Medulla oblongata (tissue), 1 donor: Measurements from ENCODE around the gene INTS4.
"Not testable (repeated sequence)": the region's sequence is repeated elsewhere in the genome, so short reads cannot be mapped to it uniquely, and the experiment has no call there.

Experiments
- DNase-seq: peaks from one replicate; pipeline ENCODE4 v3.0.0-alpha.2; 2015; ENCODE audit errors: extremely low spot score

The INTS4 gene

DNA sequence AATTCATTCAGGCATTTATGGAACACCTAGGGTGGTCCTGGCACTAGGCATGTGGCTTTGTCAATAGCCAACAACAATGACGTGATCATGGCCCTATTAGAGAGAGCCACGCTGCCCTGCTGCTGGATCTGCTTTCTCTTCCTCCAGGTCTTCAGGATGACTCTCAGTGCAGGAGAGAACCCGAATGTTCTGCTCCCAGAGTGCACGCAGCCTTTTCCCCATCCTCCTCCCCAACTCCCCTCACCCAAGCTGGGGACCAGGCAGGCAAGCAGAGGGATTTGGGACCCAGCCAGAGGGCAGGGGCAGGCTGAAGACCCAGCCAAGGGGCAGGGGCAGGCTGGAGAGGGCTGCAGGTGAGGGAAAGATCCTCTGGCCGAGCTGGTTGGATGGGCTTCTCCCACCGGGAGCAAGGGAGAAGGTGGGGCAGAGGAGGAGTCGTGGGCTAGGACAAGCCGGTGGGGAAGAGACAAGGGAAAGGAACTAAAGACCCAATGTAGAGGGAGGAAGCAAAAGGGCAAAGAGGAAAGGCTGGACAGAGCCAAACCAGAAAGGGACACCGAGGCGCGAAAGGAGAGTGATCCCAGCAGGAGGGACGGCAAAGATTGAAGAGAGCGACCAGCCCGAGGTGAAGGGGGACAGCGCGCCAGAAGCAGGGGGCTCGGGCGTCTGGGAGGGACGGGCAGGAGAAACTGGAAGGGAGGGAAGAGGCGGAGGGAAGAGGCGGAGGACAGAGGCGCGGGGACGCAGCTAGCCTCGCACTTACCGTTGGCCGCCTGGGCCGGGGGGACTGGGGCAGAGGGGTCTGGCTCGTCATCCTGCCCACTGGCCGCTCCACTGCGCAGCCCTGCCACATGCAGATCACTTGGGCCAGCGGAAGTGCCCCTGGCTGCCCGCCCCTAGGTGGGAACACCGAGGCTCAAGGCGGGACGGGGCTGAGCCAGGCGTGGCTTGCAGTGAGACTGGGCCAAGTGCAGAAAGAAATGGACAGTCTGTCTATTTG lies 28.2 kb upstream of the INTS4 start, which contains the start of gene KCTD14:
Gene KCTD14 (minus strand): TSS at position 880 of the 1,000 bp plus-strand sequence. CDS start 27 bp downstream, at position 853.
- DNase-seq, result no peak

DNA sequence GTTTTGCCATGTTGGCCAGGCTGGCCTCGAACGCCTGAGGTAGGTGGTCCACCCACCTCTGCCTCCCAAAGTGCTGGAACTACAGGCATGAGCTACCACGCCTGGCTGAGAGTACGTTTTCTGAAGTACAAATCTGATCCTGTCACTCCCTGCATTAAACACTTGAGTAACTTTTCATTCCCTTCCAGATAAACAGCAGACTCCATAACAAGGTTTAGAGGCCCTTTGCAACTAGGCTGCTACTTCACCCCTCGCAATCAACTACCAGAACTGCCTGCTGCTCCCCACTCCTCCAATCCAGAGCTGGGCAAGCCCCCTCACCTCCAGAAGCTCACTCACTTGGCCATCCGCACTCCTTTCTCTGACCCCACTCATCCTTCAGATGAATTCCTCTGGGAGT lies 27.1 kb upstream of the INTS4 start:
- DNase-seq, result no peak

DNA sequence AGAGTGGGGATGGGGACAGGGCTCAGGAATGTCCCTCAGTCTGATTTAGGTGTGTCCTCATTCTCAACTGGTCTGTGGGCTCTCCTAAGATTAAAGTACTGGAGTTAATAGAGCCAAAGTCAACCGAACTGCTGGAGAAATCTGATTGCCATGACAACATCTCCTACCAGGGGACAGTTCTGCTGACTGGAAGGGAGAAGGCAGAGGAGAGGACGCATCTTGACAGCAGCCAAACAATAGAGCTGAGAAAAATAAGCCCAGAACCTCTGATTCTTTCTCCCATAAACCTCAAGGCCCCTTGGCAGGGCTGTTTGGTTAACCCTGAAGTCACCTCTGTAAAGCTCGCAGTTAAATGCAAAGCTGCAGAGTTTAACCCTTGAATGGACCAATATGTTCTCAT lies 25.8 kb upstream of the INTS4 start:
- DNase-seq, result no peak

DNA sequence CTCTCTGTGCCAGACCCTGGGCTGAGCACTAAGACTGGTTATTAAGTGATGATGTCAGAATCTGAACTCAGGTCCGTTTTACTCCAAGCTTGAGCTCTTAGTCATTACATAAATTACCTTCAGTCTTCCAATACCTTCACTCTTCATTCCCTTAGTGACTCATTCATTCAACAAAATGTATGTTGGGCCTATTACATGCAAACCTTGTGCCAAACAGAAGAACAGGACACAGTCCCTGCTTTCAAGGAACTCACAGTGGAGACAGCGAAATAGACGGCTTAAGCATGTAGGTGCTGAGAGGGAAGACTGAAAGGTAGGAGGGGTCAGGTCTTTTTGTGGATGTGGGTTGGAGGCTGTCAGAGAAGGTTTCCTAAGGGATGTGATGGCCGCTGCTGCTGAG lies 25.3 kb upstream of the INTS4 start:
- DNase-seq, result no peak

DNA sequence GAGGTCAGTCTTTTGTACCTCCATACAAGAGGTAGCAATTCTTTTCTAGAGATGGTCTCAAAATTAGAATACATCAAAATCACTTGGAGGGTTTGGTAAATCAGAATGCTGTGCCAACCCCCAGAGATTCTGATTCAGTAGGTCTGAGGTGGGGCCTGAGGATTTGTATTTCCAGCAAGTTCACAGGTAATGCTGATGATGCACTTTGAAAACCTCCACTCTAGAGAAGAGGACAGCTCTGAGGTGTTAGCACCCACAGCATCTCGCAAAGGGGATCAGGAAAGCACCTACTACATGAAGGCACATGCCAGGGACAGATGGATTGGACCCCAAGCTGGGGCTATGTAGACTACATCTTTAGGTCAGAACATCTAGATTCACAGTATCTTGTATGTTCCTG lies 21.4 kb upstream of the INTS4 start:
- DNase-seq, result no peak

DNA sequence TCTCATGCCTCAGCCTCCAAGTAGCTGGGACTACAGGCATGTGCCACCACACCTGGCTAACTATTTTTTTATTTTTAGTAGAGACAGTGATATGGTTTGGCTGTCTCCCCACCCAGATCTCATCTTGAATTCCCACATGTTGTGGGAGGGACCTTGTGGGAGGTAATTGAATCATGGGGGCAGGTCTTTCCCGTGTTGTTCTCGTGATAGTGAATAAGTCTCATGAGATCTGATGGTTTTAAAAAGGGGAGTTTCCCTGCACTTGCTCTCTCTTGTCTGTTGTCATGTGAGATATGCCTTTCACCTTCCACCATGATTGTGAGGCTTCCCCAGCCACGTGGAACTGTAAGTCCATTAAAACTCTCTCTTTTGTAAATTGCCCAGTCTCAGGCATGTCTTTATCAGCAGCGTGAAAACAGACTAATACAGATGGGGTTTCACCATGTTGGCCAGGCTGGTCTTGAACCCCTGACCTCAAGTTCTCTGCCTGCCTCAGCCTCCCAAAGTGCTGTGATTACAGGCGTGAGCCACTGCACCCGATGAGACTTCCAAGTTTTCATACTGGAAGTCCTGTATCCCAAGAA lies 20.6 kb upstream of the INTS4 start:
- DNase-seq, result not testable (repeated sequence)

DNA sequence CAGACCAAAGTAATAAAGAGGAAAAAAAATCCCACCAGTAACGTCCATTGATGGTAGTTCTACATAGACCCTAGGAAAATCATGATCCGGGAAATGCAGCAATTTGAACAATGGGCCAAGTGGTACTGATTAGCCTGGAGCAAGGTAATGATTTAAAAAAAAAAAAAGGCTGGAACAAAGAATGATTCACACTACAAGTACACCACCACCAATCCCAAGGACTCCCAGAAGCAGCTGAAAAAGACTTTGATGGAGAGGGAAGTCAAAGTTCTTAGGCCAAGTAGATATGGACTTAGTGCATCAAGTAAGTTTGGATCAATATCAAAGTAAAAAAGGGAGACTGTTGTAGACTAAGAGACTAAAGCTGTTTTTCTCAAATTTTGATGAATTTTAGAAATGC lies 16.8 kb upstream of the INTS4 start:
- no peak for DNase-seq

DNA sequence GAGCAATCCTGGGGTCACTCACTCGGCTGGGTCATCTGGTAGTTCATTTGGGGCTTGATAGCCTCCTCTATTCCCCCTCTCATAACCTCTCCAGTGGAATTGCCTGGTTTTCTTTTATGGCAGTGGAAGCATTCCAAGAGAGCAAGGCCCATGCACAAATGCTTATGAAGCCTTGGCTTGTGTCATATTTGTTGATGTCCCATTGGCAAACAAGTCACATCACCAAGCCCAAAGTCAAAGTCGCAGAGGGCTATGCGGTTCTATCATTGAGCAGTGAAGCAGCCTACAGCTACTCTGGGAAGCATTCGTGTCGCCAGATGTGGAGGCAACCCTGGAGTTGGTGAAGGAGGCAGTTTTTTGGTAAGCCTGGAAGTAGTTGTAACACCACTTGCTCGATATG lies 16.3 kb upstream of the INTS4 start:
- DNase-seq, result no peak

DNA sequence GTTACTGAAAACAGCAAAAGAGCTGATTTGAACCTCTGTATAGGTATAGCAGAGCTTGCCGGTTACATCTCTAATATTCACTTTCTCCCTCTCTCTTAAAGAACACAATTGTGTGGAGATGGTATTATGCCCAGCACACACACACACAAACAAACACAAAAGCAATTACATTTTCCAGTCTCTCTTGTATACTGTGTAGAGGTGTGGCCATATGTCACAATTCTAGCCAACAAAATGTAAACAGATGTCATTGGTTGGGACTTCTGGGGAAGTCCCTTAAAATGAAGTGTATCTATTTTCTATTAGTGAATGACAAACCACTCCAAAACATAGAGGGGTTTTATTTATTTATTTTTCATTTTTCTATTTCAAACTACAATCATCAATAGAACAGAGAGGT lies 15.8 kb upstream of the INTS4 start:
- no peak for DNase-seq

DNA sequence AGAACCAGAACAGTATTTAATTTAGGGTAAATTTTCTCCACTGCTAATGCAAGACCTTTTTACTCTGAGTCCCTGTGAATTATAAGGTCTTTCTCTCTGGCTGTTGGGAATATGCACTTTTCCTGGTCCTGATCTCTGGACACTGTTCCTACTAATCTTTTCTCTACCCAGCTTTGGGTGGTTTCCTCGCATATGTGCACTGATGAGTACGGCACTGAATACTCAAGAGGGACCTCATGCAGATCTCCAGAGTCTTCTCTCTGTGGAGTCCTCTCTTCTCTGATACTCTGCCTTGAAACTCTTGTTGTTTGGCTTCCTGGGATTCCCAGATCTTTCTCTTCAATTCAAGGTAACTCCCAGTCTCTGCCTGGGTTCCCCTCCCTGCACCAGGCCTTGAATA lies 14.6 kb upstream of the INTS4 start:
- DNase-seq, result no peak

DNA sequence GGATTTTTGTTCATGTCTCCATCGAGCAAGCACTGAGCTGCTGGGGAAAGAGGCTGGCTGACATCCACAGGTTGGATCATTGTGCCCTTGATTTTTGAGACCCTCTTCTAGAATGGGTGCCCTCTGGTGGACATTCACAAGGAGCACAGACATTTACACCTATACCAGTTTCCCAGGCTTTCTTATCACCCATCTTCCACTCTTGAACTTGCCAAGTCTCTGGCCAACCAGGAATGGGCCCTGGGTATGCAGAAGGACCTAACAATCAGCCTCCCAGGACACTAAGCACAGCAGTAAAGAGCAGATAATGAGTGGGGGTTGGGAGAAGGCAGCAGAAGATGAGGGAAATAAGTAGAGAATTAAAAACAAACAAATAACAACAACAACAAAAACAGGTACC lies 5.7 kb upstream of the INTS4 start:
- DNase-seq, result peak; percentile 84

DNA sequence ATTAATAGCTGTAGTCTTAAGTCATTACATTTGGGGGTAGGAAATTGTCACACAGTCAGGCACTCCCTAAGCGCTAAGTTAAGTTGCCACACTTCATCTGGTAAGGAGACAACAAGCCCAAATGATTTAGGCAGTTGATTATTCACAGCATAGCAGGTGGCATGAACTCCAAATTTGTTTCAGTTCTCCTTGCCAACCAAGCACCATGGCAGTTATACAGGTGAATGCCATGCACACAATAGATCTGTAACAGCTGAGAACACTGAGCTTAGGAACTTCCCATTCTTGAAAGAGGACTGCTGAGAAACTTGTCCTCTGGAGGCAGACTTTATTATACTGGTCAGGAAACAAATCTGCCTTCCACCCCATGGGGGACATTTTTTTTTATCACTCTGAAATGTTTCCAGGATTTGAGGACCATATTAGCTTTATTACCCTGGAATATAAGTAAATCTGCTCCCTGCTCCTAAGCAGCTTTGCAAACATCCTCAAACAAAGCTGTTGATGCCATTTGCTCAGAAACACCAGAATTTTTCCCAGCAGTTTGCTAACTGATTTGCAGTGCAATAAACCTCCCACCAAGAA lies 5.1 kb upstream of the INTS4 start:
- no peak for DNase-seq

DNA sequence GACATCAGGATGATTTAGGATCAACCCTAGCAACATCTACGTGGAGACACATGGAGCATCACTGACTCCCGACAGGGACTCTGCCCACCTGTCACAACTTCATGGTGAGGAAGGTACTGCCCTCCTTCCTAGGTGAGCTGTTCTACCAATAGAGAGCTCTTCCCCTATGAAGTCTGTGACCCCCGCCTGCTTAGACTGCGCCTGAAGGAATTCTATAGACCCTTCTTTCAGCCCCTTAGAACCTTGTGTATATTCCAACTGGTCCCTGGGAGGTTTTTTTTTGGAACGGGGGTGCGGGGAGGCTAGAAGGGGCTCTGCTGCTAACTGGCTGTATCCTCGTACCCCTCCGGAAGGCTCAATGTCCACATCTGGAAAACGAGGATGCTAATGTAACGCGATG lies 566 bp downstream of the INTS4 start:
- no peak for DNase-seq

DNA sequence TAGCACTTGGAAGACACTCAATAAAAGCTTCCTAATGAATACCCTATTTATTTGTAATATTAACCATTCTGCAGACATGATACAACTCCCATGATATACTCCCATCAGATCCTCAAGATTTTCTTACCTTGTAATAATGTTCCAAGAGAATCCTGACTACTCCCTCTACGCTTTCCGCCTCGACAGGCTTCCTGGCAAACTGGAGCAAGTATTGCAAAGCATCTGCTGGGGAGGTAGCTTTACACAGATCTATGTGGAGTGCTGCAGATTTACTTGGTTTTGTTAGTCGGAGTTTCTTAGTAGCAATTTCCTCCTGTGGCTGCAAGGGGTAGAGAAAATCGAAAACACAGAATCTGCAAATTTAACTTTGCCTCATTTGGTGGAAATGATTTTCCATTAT lies 3.5 kb downstream of the INTS4 start:
- DNase-seq, result no peak

DNA sequence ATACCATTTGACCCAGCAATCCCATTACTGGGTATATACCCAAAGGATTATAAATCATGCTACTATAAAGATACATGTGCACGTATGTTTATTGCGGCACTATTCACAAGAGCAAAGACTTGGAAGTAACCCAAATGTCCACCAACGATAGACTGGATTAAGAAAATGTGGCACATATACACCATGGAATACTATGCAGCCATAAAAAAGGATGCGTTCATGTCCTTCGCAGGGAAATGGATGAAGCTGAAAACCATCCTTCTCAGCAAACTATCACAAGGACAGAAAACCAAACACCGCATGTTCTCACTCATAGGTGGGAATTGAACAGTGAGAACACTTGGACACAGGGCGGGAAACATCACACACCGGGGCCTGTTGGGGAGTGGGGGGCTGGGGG lies 8.0 kb downstream of the INTS4 start:
- not testable (repeated sequence) for DNase-seq

DNA sequence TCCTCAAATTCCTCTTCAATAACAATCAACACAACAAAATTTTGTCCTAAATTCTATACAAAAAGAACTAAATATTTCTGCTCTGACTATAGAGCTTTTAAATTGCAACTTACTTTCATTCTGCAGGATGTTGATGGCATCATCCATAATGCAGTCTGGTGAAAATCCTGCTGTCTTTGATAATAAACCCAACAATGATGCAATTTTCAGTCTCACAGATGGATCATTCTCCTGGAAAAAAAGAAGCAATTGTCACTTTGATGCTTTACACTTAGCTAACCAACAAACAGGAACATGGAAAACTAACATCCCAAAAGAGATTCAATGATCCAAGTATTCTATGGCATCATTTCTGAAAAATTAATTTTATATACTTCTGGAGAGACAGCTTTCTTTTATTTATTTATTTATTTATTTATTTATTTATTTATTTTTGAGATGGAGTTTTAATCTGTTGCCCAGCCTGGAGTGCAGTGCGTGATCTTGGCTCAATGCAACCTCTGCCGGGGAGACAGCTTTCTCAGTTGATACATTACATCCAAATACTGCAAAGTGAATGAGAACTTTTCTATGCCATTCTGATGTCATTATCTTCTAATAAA lies 13.0 kb downstream of the INTS4 start:
- DNase-seq, result peak; percentile 27

DNA sequence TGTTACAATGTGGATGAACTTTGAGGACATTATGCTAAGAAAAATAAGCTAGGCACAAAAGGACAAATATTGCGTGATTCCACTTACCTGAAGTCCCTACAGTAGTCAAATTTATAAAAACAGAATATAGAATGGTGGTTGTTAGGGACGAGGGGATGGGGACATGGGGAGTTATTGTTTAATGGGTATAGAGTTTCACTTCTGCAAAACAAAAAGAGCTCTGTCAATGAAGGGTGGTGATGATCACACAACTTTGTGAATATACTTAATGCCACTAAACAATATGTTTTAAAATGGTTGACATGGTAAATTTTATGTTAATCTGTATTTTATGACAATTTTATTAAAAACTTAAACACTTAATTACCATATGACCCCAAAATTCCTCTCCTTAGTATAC lies 26.1 kb downstream of the INTS4 start:
- no peak for DNase-seq

DNA sequence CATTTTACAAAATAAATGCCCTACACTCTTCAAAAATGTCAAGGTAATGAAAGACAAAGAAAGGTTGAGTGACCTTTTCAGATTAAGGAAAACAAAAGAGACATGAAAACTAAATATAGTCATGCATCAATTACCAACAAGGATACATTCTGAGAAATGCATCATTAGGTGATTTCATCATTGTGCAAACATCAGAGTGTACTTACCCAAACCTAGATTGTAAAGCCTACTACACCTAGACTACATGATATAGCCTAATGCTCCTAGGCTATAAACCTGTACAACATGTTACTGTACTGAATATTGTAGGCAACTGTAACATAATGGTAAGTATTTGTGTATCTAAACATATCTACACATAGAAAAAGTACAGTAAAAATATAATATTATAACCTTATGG lies 26.7 kb downstream of the INTS4 start:
- no peak for DNase-seq

DNA sequence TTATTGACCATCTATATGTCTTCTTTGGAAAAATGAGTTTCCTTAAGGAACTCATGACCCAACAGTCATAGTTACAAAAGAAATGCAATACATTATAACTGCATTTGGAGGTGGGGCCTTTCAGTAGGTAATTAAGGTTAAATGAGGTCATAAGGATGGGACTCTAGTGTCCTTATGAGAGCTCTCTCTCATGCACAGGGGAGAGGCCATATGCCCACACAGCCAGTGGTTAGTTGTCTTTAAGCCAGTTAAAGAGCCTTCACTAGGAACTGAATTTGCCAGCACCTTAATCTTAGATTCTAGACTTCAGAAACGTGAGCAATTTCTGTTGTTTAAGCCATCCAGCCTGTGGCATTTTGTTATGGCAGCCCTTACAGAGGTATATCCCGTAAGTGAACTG lies 27.3 kb downstream of the INTS4 start:
- no peak for DNase-seq

DNA sequence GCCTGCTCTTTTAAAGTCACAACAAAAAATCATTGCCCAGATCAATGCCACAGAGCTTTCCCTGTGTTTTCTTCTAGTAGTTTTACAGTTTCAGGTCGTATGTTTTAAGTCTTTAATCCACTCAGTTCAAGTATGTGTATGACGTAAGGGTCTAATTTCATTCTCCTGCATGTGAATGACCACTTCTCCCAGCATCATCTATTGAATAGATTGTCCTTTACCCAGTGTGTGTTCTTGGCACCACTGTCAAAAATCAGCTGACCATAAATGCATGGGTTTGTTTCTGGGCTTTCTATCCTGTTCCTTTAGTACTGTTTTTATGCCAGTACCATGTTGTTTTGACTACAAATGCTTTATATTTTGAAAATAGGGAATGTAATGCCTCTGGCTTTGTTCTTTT lies 28.1 kb downstream of the INTS4 start:
- peak; percentile 36 for DNase-seq

DNA sequence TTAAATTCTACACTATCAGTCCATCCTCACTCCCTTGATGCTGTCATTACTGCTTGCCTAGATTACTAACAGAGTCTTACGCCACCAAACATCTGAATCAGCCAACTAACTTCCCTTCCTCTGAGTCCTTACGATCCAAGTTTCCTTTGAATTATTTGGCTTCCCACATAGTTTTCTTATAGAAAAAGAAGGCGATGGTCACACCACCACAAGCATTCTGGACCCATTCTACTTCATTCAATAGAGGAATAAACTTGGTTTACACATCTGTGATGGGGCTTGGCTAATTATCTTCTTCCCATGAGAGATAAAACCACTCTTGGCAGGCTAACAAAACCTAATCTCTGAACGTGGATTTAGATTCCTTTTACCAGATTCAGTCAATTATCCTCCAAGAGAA lies 35.0 kb downstream of the INTS4 start:
- no peak for DNase-seq

DNA sequence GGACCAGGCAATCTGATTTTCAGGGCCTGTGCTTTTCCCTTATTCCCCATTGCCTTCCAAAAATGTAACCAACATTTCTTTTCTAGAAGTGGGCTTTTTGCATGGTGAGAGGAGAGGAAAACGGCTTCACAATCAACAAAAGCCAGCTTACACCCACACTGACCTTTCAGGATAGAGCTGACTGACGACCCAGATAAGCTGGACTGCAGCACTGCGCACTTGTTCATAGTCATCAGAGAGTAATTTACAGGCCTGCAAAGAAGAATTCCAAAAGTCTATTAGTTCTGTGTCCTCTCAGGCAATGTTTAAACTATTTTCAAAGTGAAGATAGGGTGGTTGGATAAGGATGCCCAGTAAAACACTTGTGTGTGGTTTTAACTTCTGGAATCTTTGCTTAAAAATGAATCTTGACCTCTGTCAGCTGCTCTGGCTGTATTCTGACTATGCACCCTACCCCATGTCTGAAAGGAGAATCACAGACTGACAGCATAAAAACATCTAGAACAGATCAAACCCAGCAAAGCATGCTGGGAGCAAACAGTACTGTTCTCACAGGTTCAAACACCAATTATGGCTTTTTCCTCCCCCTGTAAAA lies 35.8 kb downstream of the INTS4 start:
- not testable (repeated sequence) for DNase-seq
